Measurements from ENCODE around the gene POLR2M. TPM values are rescaled to one million over a fixed set of nuclear protein-coding genes. Genes with fewer than 3 reads are reported as not detected.

POLR2M gene
- polyA plus RNA-seq, 1 experiment, result 72.6 TPM

- ChIA-PET POLR2A (no interaction called here), CTCF (interaction anchor here (0.9 to 1.9 kb wide), 4 partner anchors 16 to 126 kb away, joined by 3 to 6 read pairs (median 4); partner anchors contain the start of gene POLR2M)
- no peak for DNase-seq (ENCODE audit: low read depth, low spot score)
- no peaks in the 10 kb centered on the region for H3K27me3 ChIP-seq (ENCODE audit: control insufficient read depth, insufficient read depth, low read length)
- no peak overlapping the region for H3K27ac ChIP-seq (ENCODE audit: low read depth, low read length)
- TF ChIP-seq CTCF (IDR thresholded peaks at IDR 0.05; ENCODE audit: low read depth, low read length), result no peak
- H3K9me3 ChIP-seq (ENCODE audit: control insufficient read depth, insufficient read depth, low read length), result no peaks in the 10 kb centered on the region
- no peak overlapping the region for H3K4me3 ChIP-seq (ENCODE audit: low read depth, low read length)
Measured at GRCh38 chr15:57734860-57735259, 28.3 kb downstream of the POLR2M start.

- no peak overlapping the region for H3K27ac ChIP-seq (ENCODE audit: low read depth, low read length)
- no peak overlapping the region for H3K4me3 ChIP-seq (ENCODE audit: low read depth, low read length)
- no peaks in the 10 kb centered on the region for H3K9me3 ChIP-seq (ENCODE audit: control insufficient read depth, insufficient read depth, low read length)
- no peak for DNase-seq (ENCODE audit: low read depth, low spot score)
- TF ChIP-seq CTCF (IDR thresholded peaks at IDR 0.05; ENCODE audit: low read depth, low read length), result no peak
- ChIA-PET POLR2A (no interaction called here), CTCF (interaction anchor here (0.9 to 1.9 kb wide), 3 partner anchors 15 to 126 kb away, joined by 3 to 6 read pairs (median 4); partner anchors contain the start of gene POLR2M)
- no peaks in the 10 kb centered on the region for H3K27me3 ChIP-seq (ENCODE audit: control insufficient read depth, insufficient read depth, low read length)
Measured at GRCh38 chr15:57735431-57735830, 28.9 kb downstream of the POLR2M start.

- no peak overlapping the region for H3K27ac ChIP-seq (ENCODE audit: low read depth, low read length)
- H3K9me3 ChIP-seq (ENCODE audit: control insufficient read depth, insufficient read depth, low read length), result no peaks in the 10 kb centered on the region
- POLR2A ChIA-PET, result no interaction called here
- no peak for TF ChIP-seq CTCF (IDR thresholded peaks at IDR 0.05; ENCODE audit: low read depth, low read length)
- H3K4me3 ChIP-seq (ENCODE audit: low read depth, low read length), result no peak overlapping the region
- no peaks in the 10 kb centered on the region for H3K27me3 ChIP-seq (ENCODE audit: control insufficient read depth, insufficient read depth, low read length)
- DNase-seq (ENCODE audit: low read depth, low spot score), result no peak
- CTCF ChIA-PET, result interaction anchor here (1.2 to 1.9 kb wide), 4 partner anchors 15 to 125 kb away, joined by 3 to 5 read pairs (median 4); partner anchors contain the start of gene POLR2M
Measured at GRCh38 chr15:57735891-57736290, 29.4 kb downstream of the POLR2M start.

GRCh38 chr15:57736591-57736990, 30.1 kb downstream of the POLR2M start:
- POLR2A ChIA-PET, result no interaction called here
- CTCF ChIA-PET, result interaction anchor here (1.2 to 1.6 kb wide), 2 partner anchors 15 to 124 kb away, joined by 5 read pairs; no protein-coding TSS in a partner anchor
- no peak for TF ChIP-seq CTCF (IDR thresholded peaks at IDR 0.05; ENCODE audit: low read depth, low read length)
- H3K27me3 ChIP-seq (ENCODE audit: control insufficient read depth, insufficient read depth, low read length), result no peaks in the 10 kb centered on the region
- H3K9me3 ChIP-seq (ENCODE audit: control insufficient read depth, insufficient read depth, low read length), result no peaks in the 10 kb centered on the region
- no peak for DNase-seq (ENCODE audit: low read depth, low spot score)
- no peak overlapping the region for H3K27ac ChIP-seq (ENCODE audit: low read depth, low read length)
- H3K4me3 ChIP-seq (ENCODE audit: low read depth, low read length), result no peak overlapping the region

- DNase-seq (ENCODE audit: low read depth, low spot score), result no peak
- H3K4me3 ChIP-seq (ENCODE audit: low read depth, low read length), result no peak overlapping the region
- POLR2A ChIA-PET, result no interaction called here
- H3K27me3 ChIP-seq (ENCODE audit: control insufficient read depth, insufficient read depth, low read length), result no peaks in the 10 kb centered on the region
- no peak for TF ChIP-seq CTCF (IDR thresholded peaks at IDR 0.05; ENCODE audit: low read depth, low read length)
- H3K9me3 ChIP-seq (ENCODE audit: control insufficient read depth, insufficient read depth, low read length), result no peaks in the 10 kb centered on the region
- CTCF ChIA-PET, result interaction anchor here (1.1 to 1.2 kb wide), 2 partner anchors 12 to 122 kb away, joined by 3 to 6 read pairs; no protein-coding TSS in a partner anchor
- no peak overlapping the region for H3K27ac ChIP-seq (ENCODE audit: low read depth, low read length)
Measured at GRCh38 chr15:57738734-57739237, 32.3 kb downstream of the POLR2M start.

Measured in AG04450 (cell line).